ENCODE results near the gene KRT82. TPM values are rescaled to one million over a fixed set of nuclear protein-coding genes. Genes with fewer than 3 reads are reported as not detected.

The KRT82 gene
- total RNA-seq (not detected), polyA plus RNA-seq (not detected)
- long read RNA-seq, donor 1 = 0 reads
- long read RNA-seq, donor 2 = 0 reads
- long read RNA-seq, donor 3 = 0 reads
- long read RNA-seq, donor 4 = 0 reads
- long read RNA-seq, donor 5 = 0 reads
- long read RNA-seq, donor 6 = 0 reads
- long read RNA-seq, donor 7 = 0 reads
- long read RNA-seq, donor 8 = 0 reads
- long read RNA-seq, donor 9 = 0 reads
- long read RNA-seq, donor 10 = 0 reads

DNA sequence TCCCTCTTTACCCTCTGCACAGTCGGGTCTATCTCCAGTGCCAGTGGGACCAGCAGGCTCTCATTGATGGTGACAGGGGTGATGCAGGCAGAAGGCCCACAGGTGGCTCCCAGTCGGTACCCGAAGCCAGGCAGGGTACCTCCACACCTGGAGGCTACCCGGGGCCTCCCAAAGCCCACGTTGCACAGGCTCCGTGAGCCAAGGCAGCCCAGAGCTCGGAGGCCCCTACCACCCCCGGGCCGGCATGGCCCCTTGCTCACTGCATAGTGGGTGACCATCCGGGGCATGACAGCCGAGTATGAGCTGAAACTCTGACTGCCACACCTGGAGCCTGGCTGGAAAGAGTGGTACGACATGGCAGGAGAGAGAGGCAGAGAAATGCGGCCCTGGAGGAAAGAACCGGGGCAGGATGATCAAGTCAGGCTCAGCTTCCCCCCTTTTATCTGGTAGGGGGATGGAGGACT, at the start of gene KRT82:
KRT82 (minus strand) TSS at position 414 of the 464 bp plus-strand sequence; CDS start at position 356, 58 bp downstream.
- H3K27ac ChIP-seq = no peak within 1 kb of the TSS
- no peak within 1 kb of the TSS for H3K4me3 ChIP-seq
- peaks cover 0 to 2% (median 0%) of the 10 kb centered on the region in 4 donors for H3K4me1 ChIP-seq
- WGBS, 5 donors = 86 to 93% (median 91%) methylated on average over 12 to 14 of the region's 14 CpGs
- no peaks in the 10 kb centered on the region for H3K36me3 ChIP-seq
- DNase-seq = no peak
- TF ChIP-seq POLR2A (IDR thresholded peaks at IDR 0.05) = no peak
- TF ChIP-seq EP300 (IDR thresholded peaks at IDR 0.05) = no peak
- TF ChIP-seq, protein P1, sequence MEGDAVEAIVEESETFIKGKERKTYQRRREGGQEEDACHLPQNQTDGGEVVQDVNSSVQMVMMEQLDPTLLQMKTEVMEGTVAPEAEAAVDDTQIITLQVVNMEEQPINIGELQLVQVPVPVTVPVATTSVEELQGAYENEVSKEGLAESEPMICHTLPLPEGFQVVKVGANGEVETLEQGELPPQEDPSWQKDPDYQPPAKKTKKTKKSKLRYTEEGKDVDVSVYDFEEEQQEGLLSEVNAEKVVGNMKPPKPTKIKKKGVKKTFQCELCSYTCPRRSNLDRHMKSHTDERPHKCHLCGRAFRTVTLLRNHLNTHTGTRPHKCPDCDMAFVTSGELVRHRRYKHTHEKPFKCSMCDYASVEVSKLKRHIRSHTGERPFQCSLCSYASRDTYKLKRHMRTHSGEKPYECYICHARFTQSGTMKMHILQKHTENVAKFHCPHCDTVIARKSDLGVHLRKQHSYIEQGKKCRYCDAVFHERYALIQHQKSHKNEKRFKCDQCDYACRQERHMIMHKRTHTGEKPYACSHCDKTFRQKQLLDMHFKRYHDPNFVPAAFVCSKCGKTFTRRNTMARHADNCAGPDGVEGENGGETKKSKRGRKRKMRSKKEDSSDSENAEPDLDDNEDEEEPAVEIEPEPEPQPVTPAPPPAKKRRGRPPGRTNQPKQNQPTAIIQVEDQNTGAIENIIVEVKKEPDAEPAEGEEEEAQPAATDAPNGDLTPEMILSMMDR (IDR thresholded peaks at IDR 0.05) = no peak
- no peak for TF ChIP-seq POLR2AphosphoS5 (IDR thresholded peaks at IDR 0.05)
- H3K27me3 ChIP-seq = no peaks in the 10 kb centered on the region
- intact Hi-C loops (cut with DNase I; ENCODE audit: low total_unique reads) = no loop called here
- no peaks in the 10 kb centered on the region for H3K9me3 ChIP-seq

DNA sequence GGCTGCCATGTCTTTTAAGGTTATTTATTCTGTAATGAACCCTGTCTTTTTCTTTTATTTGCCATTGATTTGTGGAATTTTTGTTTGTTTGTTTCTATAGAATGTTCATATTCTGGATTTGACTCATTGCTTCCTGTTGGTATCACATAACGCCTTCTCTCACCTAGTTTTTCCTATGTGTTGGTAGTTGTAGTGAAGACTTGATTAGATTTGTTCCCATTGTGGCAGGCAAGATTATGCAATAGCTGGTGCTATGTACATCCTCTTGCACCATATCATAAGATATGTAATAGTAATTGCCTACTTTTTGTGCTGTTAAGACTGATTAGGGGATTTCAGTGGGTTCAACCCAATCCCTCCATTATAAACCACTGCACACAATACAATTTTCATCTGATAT, 49.7 kb upstream of the KRT82 start:
- intact Hi-C loops (cut with DNase I; ENCODE audit: low total_unique reads) = no loop called here
- no peaks in the 10 kb centered on the region for H3K27me3 ChIP-seq
- 61 to 83% (median 70%) methylated on average over 1 of the region's 1 CpG for WGBS, 5 donors
- H3K36me3 ChIP-seq = no peaks in the 10 kb centered on the region
- DNase-seq = no peak
- TF ChIP-seq, protein P1 (IDR thresholded peaks at IDR 0.05) = no peak
- no peak for TF ChIP-seq POLR2A (IDR thresholded peaks at IDR 0.05)
- TF ChIP-seq EP300 (IDR thresholded peaks at IDR 0.05) = no peak
- no peak for TF ChIP-seq POLR2AphosphoS5 (IDR thresholded peaks at IDR 0.05)
- H3K4me3 ChIP-seq = no peak overlapping the region
- no peaks in the 10 kb centered on the region for H3K4me1 ChIP-seq
- no peak overlapping the region for H3K27ac ChIP-seq
- no peaks in the 10 kb centered on the region for H3K9me3 ChIP-seq

DNA sequence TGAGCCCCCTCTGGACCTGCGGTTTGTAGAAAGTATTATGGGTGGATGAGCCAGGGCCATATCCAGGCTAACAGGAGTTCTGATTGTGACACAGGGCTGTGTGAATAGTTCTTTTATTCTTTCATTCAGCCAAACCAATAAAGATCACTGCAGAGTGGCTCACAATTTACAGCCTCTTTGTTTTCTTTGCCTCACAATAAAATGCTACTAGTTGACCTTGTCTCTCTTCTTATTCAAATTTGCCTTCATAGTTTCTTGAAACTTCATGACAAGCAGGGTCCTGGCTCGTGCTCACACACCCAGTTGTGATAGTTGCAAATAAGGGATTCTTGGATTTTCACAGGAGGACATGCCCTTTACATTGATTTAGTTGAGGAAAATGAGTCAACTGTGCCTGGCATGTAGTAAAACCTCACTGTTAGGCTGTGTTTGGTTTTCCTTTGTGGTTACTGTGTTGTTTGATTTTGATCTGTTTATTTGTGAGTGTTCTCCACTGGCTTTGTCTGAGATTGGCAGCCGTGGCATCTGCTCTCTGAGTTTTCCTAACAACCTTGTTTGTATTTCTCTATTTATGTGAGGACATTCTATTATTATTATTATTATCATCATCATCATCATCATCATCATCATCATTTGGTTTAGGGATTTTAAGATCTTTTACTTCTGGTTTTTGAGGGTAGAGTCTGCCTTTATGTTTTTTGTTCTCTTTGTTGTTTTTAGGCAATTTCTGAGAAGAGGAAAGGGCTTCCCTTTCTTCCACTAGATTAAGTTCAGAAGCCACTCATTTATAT, 48.5 kb upstream of the KRT82 start:
- intact Hi-C loops (cut with DNase I; ENCODE audit: low total_unique reads) = no loop called here
- Histone ChIP-seq H3K27ac (no peak overlapping the region), H3K9me3 (no peaks in the 10 kb centered on the region), H3K36me3 (no peaks in the 10 kb centered on the region), H3K27me3 (no peaks in the 10 kb centered on the region), H3K4me1 (no peaks in the 10 kb centered on the region), H3K4me3 (no peak overlapping the region)
- DNase-seq = no peak
- WGBS, 5 donors = 31 to 48% (median 45%) methylated on average over 3 of the region's 3 CpGs
- TF ChIP-seq, protein P1 (IDR thresholded peaks at IDR 0.05) = no peak
- TF ChIP-seq EP300 (IDR thresholded peaks at IDR 0.05) (no peak), POLR2AphosphoS5 (IDR thresholded peaks at IDR 0.05) (no peak), POLR2A (IDR thresholded peaks at IDR 0.05) (no peak)

DNA sequence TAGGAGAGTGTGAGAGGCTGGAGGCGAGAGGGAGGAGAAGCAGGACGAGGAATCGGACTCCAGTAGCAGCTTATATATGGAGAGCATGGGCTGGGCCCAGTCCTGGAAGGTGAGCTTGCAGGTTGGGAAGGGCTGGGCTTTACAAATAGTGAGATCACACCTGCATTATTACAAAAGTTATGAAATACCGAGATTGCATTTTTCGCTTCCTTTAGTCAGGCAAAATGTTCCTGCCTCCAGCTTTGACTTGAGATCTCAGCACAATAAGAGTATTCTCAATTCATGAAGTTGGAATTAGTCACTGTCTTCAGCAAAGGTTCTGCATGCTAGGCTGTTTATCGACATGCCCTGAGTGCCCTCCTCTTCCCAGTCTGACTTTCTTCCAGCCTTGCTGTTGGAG, 46.0 kb upstream of the KRT82 start, which contains the start of gene KRT6B:
KRT6B (minus strand) TSS at position 46 of the 400 bp plus-strand sequence. CDS start 68 bp downstream, outside the sequence.
- Histone ChIP-seq H3K27me3 (no peaks in the 10 kb centered on the region), H3K36me3 (no peaks in the 10 kb centered on the region), H3K9me3 (no peaks in the 10 kb centered on the region), H3K4me1 (no peaks in the 10 kb centered on the region), H3K27ac (no peak within 1 kb of the TSS), H3K4me3 (no peak within 1 kb of the TSS)
- WGBS, 5 donors = 68 to 86% (median 80%) methylated on average over 6 of the region's 6 CpGs
- TF ChIP-seq EP300 (IDR thresholded peaks at IDR 0.05) (no peak), POLR2AphosphoS5 (IDR thresholded peaks at IDR 0.05) (no peak), POLR2A (IDR thresholded peaks at IDR 0.05) (no peak)
- TF ChIP-seq, protein P1 (IDR thresholded peaks at IDR 0.05) = no peak
- DNase-seq = no peak
- intact Hi-C loops (cut with DNase I; ENCODE audit: low total_unique reads) = no loop called here

Data from stomach (tissue), 19 donors.